Body of pancreas (tissue), 4 donors: Measurements from ENCODE around the gene ATXN1.

Experiments used
- CTCF ChIP-seq, 7 experiments: fragments of 450-650 bp in 4 of 7; fragments of 200-600 bp in 3 of 7; sonication (generic) in 3 of 7; IDR thresholded peaks; one replicate each; pipeline ENCODE4 v1.5.1; 2016 to 2019; ENCODE audit warnings: antibody characterized with exemption in 7 of 7
- POLR2A ChIP-seq, 3 donors: fragments of 450-650 bp; IDR thresholded peaks; one replicate each; pipeline ENCODE4 v1.6.1; 2016; ENCODE audit warnings: antibody characterized with exemption in 3 of 3, mild to moderate bottlenecking in 2 of 3

GRCh38 chr6:16688436-16688835 is 72.8 kb downstream of the ATXN1 start:
- TF ChIP-seq CTCF (IDR thresholded peaks at IDR 0.05) (no peak), POLR2A (IDR thresholded peaks at IDR 0.05) (no peak)
